ENCODE measurements around the gene CADPS.

Gene CADPS

DNA sequence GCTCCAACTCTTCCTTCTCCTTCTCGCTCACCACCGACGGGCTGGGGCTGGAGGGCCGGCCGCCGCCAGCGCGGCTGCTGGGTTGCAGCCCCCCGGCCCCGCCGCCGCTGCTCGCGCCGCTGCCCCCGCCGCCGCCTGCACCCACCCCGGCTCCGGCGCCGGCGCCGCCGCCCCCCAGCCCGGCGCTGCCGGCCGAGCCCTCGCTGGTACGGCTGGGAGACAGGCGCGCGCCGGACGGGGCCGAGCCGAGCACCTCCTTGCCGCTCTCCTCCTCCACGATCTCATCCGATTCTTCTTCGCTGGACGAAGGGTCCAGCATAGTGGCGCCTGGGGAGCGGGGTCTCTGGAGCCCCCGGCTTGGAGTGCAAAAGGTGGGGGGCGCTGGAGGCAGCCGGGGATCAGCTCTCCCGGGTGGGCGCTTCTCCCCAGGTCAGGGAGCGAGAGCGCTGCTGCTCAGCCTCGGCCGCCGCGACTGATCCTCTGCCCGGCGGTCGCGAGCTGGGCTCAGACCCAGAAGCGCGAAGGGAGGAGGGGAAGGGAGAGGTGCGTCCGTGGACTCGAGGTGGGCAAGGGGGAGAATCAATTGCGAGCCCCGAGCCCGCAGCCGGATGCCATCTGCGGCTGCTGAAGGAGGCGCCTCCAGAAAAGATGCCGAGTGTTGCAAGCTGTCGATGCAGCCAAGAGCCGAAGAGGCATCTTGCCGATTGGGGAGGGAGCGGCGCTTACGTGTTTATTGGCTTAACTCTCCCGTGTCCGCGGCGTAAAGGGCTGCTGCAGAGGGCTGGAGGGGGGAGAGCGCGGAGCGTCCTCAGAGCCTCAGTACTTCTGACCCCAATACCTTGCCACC is at the start of gene CADPS:
Gene CADPS, minus strand, starts transcription at position 706 of the 847 bp plus-strand sequence. Its CDS starts 387 bp downstream, at position 319.
- TF ChIP-seq JUND (IDR thresholded peaks at IDR 0.05; ENCODE audit: low read depth): no peak
- DNase-seq (ENCODE audit: low read depth in 1 of 2, low spot score in 1 of 2): no peak
- in situ Hi-C loops (cut with HindIII; ENCODE audit: low pct_unique_long_range_greater_than_20kb, low sequenced_read_pairs): no loop called here

GRCh38 chr3:62923066-62923465 is 47.9 kb upstream of the CADPS start:
- in situ Hi-C loops (cut with HindIII; ENCODE audit: low pct_unique_long_range_greater_than_20kb, low sequenced_read_pairs): no loop called here
- no peak for TF ChIP-seq JUND (IDR thresholded peaks at IDR 0.05; ENCODE audit: low read depth)
- no peak for DNase-seq (ENCODE audit: low read depth in 1 of 2, low spot score in 1 of 2)

DNA sequence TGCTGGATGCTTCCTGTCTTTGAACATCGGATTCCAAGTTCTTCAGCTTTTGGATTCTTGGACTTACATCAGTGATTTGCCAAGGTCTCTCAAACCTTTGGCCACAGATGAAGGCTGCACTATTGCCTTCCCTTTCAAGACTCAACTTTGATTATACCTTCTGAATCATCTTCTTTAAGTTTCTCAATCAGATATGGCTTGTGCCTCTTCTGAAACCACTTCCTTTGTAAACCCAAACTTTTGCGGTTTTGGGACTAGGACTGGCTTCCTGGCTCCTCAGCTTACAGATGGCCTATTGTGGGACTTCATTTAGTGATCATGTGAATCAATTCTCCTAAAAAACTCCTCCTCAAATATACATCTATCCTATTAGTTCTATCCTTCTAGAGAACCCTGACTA is 47.1 kb upstream of the CADPS start:
- in situ Hi-C loops (cut with HindIII; ENCODE audit: low pct_unique_long_range_greater_than_20kb, low sequenced_read_pairs): no loop called here
- DNase-seq (ENCODE audit: low read depth in 1 of 2, low spot score in 1 of 2): no peak
- TF ChIP-seq JUND (IDR thresholded peaks at IDR 0.05; ENCODE audit: low read depth): no peak

- DNase-seq (ENCODE audit: low read depth in 1 of 2, low spot score in 1 of 2): no peak
- TF ChIP-seq JUND (IDR thresholded peaks at IDR 0.05; ENCODE audit: low read depth): no peak
- in situ Hi-C loops (cut with HindIII; ENCODE audit: low pct_unique_long_range_greater_than_20kb, low sequenced_read_pairs): no loop called here
Observed at GRCh38 chr3:62920466-62920784, 45.2 kb upstream of the CADPS start.

DNA sequence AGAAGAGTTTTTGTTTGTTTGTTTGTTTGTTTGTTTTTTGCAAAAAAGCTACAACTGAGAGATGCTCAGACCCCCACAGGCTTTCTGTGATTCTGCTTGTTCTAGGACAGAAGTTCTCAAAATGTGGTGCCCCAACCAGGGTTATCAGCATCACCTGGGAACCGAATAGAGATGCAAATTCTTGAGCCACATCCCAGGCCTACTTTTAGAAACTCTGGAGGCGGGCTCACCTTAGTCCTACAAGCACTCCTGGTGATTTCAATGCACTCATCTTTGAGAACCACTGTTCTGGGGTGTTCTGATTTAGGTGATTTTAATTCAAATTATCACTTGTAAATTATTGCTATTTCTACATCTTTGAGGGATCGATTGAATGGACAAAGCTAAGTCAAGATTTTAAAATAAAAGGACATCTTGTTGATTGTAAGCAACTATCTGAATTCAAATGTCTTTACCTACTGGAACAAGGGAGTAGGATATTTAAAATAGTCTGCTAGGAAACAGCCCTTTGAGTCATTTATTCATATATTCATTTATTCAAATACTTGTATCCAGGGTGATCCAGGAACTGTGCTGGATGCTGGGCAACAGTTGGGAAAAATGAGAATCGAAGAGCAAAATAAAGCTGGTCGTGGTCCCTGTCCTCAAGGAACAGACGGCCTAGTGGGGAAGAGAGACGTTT is 44.7 kb upstream of the CADPS start:
- no peak for TF ChIP-seq JUND (IDR thresholded peaks at IDR 0.05; ENCODE audit: low read depth)
- in situ Hi-C loops (cut with HindIII; ENCODE audit: low pct_unique_long_range_greater_than_20kb, low sequenced_read_pairs): no loop called here
- DNase-seq (ENCODE audit: low read depth in 1 of 2, low spot score in 1 of 2): no peak

DNA sequence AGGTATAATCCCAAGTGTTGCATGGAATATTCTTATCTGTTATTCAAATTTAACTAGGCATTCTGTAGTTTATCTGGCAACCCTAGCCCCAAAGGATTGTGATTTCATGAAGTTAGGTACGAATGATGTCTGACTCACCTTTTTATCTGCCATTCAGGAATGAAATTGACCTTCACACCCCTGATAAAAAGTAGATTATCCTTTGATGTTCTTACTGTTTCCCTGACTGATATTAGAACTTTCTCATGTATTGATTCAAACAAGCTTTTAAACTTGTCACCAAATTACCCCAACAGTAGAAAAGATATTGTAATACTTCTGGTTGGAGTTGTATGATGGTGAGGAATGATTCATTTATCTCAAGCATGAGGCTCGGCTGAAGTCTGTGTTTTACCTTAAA is 43.6 kb upstream of the CADPS start:
- TF ChIP-seq JUND (IDR thresholded peaks at IDR 0.05; ENCODE audit: low read depth): no peak
- in situ Hi-C loops (cut with HindIII; ENCODE audit: low pct_unique_long_range_greater_than_20kb, low sequenced_read_pairs): no loop called here
- no peak for DNase-seq (ENCODE audit: low read depth in 1 of 2, low spot score in 1 of 2)

DNA sequence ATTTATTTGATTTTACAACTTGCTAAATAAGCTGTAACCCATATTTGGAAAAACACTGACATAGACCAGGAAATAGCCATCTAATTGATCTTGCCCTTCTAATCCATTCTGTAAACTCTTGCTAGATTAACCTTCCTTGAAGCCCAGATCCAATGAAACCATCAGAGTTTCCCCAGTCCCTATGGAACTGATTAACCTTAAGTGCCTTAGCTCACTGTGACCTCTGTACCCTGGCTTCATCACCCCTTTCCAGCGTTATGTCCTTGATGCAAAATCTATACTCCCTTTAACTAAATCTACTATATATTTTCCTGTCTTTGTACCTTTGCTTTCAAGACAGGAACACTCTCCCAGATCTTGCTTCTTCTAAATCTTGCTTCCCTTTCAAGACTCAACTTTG is 42.9 kb upstream of the CADPS start:
- no peak for TF ChIP-seq JUND (IDR thresholded peaks at IDR 0.05; ENCODE audit: low read depth)
- DNase-seq (ENCODE audit: low read depth in 1 of 2, low spot score in 1 of 2): no peak
- in situ Hi-C loops (cut with HindIII; ENCODE audit: low pct_unique_long_range_greater_than_20kb, low sequenced_read_pairs): no loop called here

GRCh38 chr3:62911526-62911925 is 36.3 kb upstream of the CADPS start:
- in situ Hi-C loops (cut with HindIII; ENCODE audit: low pct_unique_long_range_greater_than_20kb, low sequenced_read_pairs): no loop called here
- DNase-seq (ENCODE audit: low read depth in 1 of 2, low spot score in 1 of 2): no peak
- no peak for TF ChIP-seq JUND (IDR thresholded peaks at IDR 0.05; ENCODE audit: low read depth)

DNA sequence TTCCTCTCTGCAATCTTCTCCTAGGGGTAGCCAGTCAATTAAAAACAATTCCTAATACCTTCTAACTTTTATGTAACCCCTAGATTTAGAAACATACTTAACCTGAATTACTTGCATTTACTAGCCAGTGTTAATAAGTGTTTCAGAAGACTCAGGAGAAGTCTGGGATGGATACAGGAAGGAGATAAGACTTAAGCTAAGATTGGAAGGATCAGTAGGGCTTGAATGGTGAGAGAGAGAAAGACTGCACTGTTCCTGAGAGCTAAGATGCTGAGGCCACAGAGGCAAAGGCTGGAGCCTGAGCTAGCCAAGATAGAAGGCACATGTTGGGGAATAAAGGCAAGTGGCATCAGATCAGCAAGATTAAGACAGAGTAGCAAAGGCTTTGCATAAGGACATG is 30.1 kb upstream of the CADPS start:
- DNase-seq (ENCODE audit: low read depth in 1 of 2, low spot score in 1 of 2): no peak
- no peak for TF ChIP-seq JUND (IDR thresholded peaks at IDR 0.05; ENCODE audit: low read depth)
- in situ Hi-C loops (cut with HindIII; ENCODE audit: low pct_unique_long_range_greater_than_20kb, low sequenced_read_pairs): no loop called here

- in situ Hi-C loops (cut with HindIII; ENCODE audit: low pct_unique_long_range_greater_than_20kb, low sequenced_read_pairs): no loop called here
- no peak for DNase-seq (ENCODE audit: low read depth in 1 of 2, low spot score in 1 of 2)
- no peak for TF ChIP-seq JUND (IDR thresholded peaks at IDR 0.05; ENCODE audit: low read depth)
Observed at GRCh38 chr3:62898530-62899496, 23.6 kb upstream of the CADPS start.

DNA sequence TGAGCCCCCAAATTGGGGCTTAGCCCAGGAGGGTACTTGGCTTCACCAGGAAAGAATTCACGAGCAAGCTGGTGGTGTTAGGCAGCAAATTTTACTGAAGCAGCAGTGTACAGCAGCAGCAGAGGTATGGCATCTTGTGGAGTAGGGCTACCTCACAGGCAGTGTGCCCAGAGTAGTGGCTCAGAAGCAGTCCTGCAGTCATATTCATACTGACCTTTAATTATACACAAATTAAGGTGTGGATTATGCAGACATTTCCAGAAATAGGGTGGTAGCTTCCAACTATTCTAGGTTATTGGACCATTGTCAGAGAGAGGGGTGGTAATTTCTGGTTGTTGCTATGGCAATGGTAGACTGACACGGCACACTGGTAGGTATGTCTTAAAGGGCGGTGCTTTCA is 20.7 kb upstream of the CADPS start:
- in situ Hi-C loops (cut with HindIII; ENCODE audit: low pct_unique_long_range_greater_than_20kb, low sequenced_read_pairs): no loop called here
- DNase-seq (ENCODE audit: low read depth in 1 of 2, low spot score in 1 of 2): no peak
- no peak for TF ChIP-seq JUND (IDR thresholded peaks at IDR 0.05; ENCODE audit: low read depth)

DNA sequence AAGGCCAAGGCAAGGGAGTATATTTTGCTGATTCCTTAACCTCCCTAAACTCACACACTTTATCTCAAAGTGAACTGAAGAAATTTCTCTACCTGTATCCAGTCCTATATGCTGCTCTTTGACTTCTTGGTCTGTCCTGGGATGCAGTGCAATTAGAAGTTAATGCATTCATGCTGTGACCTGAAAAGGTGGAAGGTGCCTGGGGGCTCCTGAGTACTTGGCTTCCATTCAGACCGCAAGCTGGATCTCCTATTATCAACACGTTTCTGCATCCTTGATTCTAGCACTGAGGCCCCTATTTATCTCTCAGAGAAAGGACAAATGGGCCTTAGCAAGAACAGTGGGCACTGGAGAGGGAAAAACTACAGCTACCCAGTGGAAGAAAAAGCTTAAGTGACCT is 17.7 kb upstream of the CADPS start:
- in situ Hi-C loops (cut with HindIII; ENCODE audit: low pct_unique_long_range_greater_than_20kb, low sequenced_read_pairs): no loop called here
- TF ChIP-seq JUND (IDR thresholded peaks at IDR 0.05; ENCODE audit: low read depth): no peak
- DNase-seq (ENCODE audit: low read depth in 1 of 2, low spot score in 1 of 2): no peak
